HUES6 (cell line): ENCODE measurements around the gene LOC128125822.

Source experiments
- H3K27ac ChIP-seq: 2 replicates; pipeline ENCODE4 v1.7.0; 2013; ENCODE audit warnings: low read depth, mild to moderate bottlenecking, low read length, inconsistent platforms
- H3K27me3 ChIP-seq: 2 replicates; pipeline ENCODE4 v1.6.1; 2013; ENCODE audit warnings: low read length; ENCODE audit not compliant: control insufficient read depth, insufficient read depth
- H3K36me3 ChIP-seq: 2 replicates; pipeline ENCODE4 v1.6.1; 2013; ENCODE audit warnings: low read length; ENCODE audit not compliant: control insufficient read depth, insufficient read depth
- H3K4me1 ChIP-seq: 2 replicates; pipeline ENCODE4 v1.6.1; 2013; ENCODE audit warnings: low read length; ENCODE audit not compliant: control insufficient read depth, insufficient read depth
- H3K4me3 ChIP-seq: 2 replicates; pipeline ENCODE4 v1.5.1; 2013; ENCODE audit warnings: low read depth, low read length
- H3K9ac ChIP-seq: one replicate; pipeline ENCODE4 v1.6.1; 2013; ENCODE audit warnings: mild to moderate bottlenecking, low read length
- H3K9me3 ChIP-seq: 2 replicates; pipeline ENCODE4 v1.6.1; 2013; ENCODE audit warnings: low read depth, low read length; ENCODE audit not compliant: control insufficient read depth, insufficient read depth

Gene LOC128125822

GRCh38 chr6:63537201-63537958, 34.9 kb upstream of the LOC128125822 start:
- Histone ChIP-seq H3K9ac (no peak overlapping the region), H3K36me3 (no peaks in the 10 kb centered on the region), H3K4me3 (no peak overlapping the region), H3K4me1 (no peaks in the 10 kb centered on the region), H3K27ac (no peak overlapping the region), H3K27me3 (peaks cover 98% of the 10 kb centered on the region), H3K9me3 (no peaks in the 10 kb centered on the region)

- Histone ChIP-seq H3K4me1 (no peaks in the 10 kb centered on the region), H3K9ac (no peak overlapping the region), H3K36me3 (no peaks in the 10 kb centered on the region), H3K9me3 (no peaks in the 10 kb centered on the region), H3K27me3 (peaks cover 98% of the 10 kb centered on the region), H3K4me3 (no peak overlapping the region), H3K27ac (no peak overlapping the region)
Measured at GRCh38 chr6:63537959-63538300, 34.4 kb upstream of the LOC128125822 start.

- Histone ChIP-seq H3K4me1 (no peaks in the 10 kb centered on the region), H3K27ac (no peak overlapping the region), H3K9me3 (no peaks in the 10 kb centered on the region), H3K36me3 (no peaks in the 10 kb centered on the region), H3K4me3 (no peak overlapping the region), H3K9ac (no peak overlapping the region), H3K27me3 (peaks cover 98% of the 10 kb centered on the region)
Measured at GRCh38 chr6:63538550-63538949, 33.7 kb upstream of the LOC128125822 start.

- no peaks in the 10 kb centered on the region for H3K4me1 ChIP-seq
- no peaks in the 10 kb centered on the region for H3K9me3 ChIP-seq
- no peaks in the 10 kb centered on the region for H3K36me3 ChIP-seq
- no peak overlapping the region for H3K4me3 ChIP-seq
- peaks cover 88% of the 10 kb centered on the region for H3K27me3 ChIP-seq
- H3K27ac ChIP-seq = no peak overlapping the region
- H3K9ac ChIP-seq = no peak overlapping the region
Measured at GRCh38 chr6:63543001-63543400, 29.3 kb upstream of the LOC128125822 start.

GRCh38 chr6:63543982-63544381, 28.3 kb upstream of the LOC128125822 start:
- H3K4me3 ChIP-seq = no peak overlapping the region
- no peaks in the 10 kb centered on the region for H3K9me3 ChIP-seq
- no peak overlapping the region for H3K9ac ChIP-seq
- no peaks in the 10 kb centered on the region for H3K36me3 ChIP-seq
- peaks cover 88% of the 10 kb centered on the region for H3K27me3 ChIP-seq
- H3K4me1 ChIP-seq = no peaks in the 10 kb centered on the region
- no peak overlapping the region for H3K27ac ChIP-seq

GRCh38 chr6:63546236-63546635, 26.0 kb upstream of the LOC128125822 start:
- Histone ChIP-seq H3K9ac (no peak overlapping the region), H3K27me3 (peaks cover 72% of the 10 kb centered on the region), H3K4me3 (no peak overlapping the region), H3K36me3 (no peaks in the 10 kb centered on the region), H3K27ac (no peak overlapping the region), H3K9me3 (no peaks in the 10 kb centered on the region), H3K4me1 (no peaks in the 10 kb centered on the region)

GRCh38 chr6:63546697-63547096, 25.6 kb upstream of the LOC128125822 start:
- Histone ChIP-seq H3K36me3 (no peaks in the 10 kb centered on the region), H3K9ac (no peak overlapping the region), H3K4me3 (no peak overlapping the region), H3K27me3 (peaks cover 67% of the 10 kb centered on the region), H3K9me3 (no peaks in the 10 kb centered on the region), H3K4me1 (no peaks in the 10 kb centered on the region), H3K27ac (no peak overlapping the region)

GRCh38 chr6:63549076-63549475, 23.2 kb upstream of the LOC128125822 start:
- no peaks in the 10 kb centered on the region for H3K9me3 ChIP-seq
- no peaks in the 10 kb centered on the region for H3K4me1 ChIP-seq
- no peak overlapping the region for H3K9ac ChIP-seq
- peaks cover 47% of the 10 kb centered on the region for H3K27me3 ChIP-seq
- H3K4me3 ChIP-seq = no peak overlapping the region
- H3K27ac ChIP-seq = no peak overlapping the region
- H3K36me3 ChIP-seq = no peaks in the 10 kb centered on the region

GRCh38 chr6:63553208-63553607, 19.1 kb upstream of the LOC128125822 start:
- Histone ChIP-seq H3K4me1 (no peaks in the 10 kb centered on the region), H3K4me3 (no peak overlapping the region), H3K27ac (no peak overlapping the region), H3K9ac (no peak overlapping the region), H3K27me3 (peaks cover 25% of the 10 kb centered on the region), H3K9me3 (no peaks in the 10 kb centered on the region), H3K36me3 (no peaks in the 10 kb centered on the region)

GRCh38 chr6:63553900-63554299, 18.4 kb upstream of the LOC128125822 start:
- H3K27ac ChIP-seq = no peak overlapping the region

GRCh38 chr6:63554782-63555181, 17.5 kb upstream of the LOC128125822 start:
- Histone ChIP-seq H3K27ac (no peak overlapping the region), H3K9me3 (no peaks in the 10 kb centered on the region), H3K36me3 (no peaks in the 10 kb centered on the region), H3K4me1 (no peaks in the 10 kb centered on the region), H3K4me3 (no peak overlapping the region), H3K27me3 (peaks cover 23% of the 10 kb centered on the region; the same call in 1 of the 2 replicates), H3K9ac (no peak overlapping the region)

More at GRCh38 chr6:63553900-63554299, 18.4 kb upstream of the LOC128125822 start:
- Histone ChIP-seq H3K36me3 (no peaks in the 10 kb centered on the region), H3K4me1 (no peaks in the 10 kb centered on the region), H3K9ac (no peak overlapping the region), H3K4me3 (no peak overlapping the region), H3K9me3 (no peaks in the 10 kb centered on the region), H3K27me3 (peaks cover 24% of the 10 kb centered on the region)
